Measurements from ENCODE around the gene CEP44. TPM values are rescaled to one million over a fixed set of nuclear protein-coding genes. Genes with fewer than 3 reads are reported as not detected.
"Not testable (repeated sequence)": the region's sequence is repeated elsewhere in the genome, so short reads cannot be mapped to it uniquely, and the experiment has no call there.

The CEP44 gene
- total and polyA plus RNA-seq, 9 donors = 9.7 to 18.6 (median 12.8) TPM

GRCh38 chr4:174377613-174378012 lies 93.9 kb downstream of the CEP44 start:
- Histone ChIP-seq H3K4me1 (ENCODE audit: control insufficient read depth, insufficient read depth, low read length) (no peaks in the 10 kb centered on the region), H3K4me3 (ENCODE audit: low read length) (no peak overlapping the region), H3K36me3 (ENCODE audit: control insufficient read depth, insufficient read depth, low read length) (no peaks in the 10 kb centered on the region), H3K9me3 (replicated peaks; ENCODE audit: control insufficient read depth, low read depth, low read length) (no peaks in the 10 kb centered on the region), H3K27me3 (ENCODE audit: control insufficient read depth, insufficient read depth, low read length) (no peaks in the 10 kb centered on the region), H3K27ac (ENCODE audit: low read length) (no peak overlapping the region)
- no peak for DNase-seq
- WGBS (ENCODE audit: insufficient coverage) = no CpG with 5 or more reads among the region's 2 CpGs

- no peaks in the 10 kb centered on the region for H3K9me3 ChIP-seq (replicated peaks; ENCODE audit: control insufficient read depth, low read depth, low read length)
- DNase-seq = no peak
- H3K4me3 ChIP-seq (ENCODE audit: low read length) = no peak overlapping the region
- no peaks in the 10 kb centered on the region for H3K36me3 ChIP-seq (ENCODE audit: control insufficient read depth, insufficient read depth, low read length)
- no peaks in the 10 kb centered on the region for H3K27me3 ChIP-seq (ENCODE audit: control insufficient read depth, insufficient read depth, low read length)
- H3K4me1 ChIP-seq (ENCODE audit: control insufficient read depth, insufficient read depth, low read length) = no peaks in the 10 kb centered on the region
- WGBS (ENCODE audit: insufficient coverage) = 83% methylated on average over 2 of the region's 2 CpGs
- no peak overlapping the region for H3K27ac ChIP-seq (ENCODE audit: low read length)
Measured at GRCh38 chr4:174378951-174379350, 95.2 kb downstream of the CEP44 start.

- not testable (repeated sequence) for H3K4me3 ChIP-seq (ENCODE audit: low read length); H3K27me3 ChIP-seq (ENCODE audit: control insufficient read depth, insufficient read depth, low read length); H3K36me3 ChIP-seq (ENCODE audit: control insufficient read depth, insufficient read depth, low read length); DNase-seq; H3K4me1 ChIP-seq (ENCODE audit: control insufficient read depth, insufficient read depth, low read length); H3K27ac ChIP-seq (ENCODE audit: low read length); H3K9me3 ChIP-seq (replicated peaks; ENCODE audit: control insufficient read depth, low read depth, low read length)
- 71% methylated on average over 1 of the region's 4 CpGs for WGBS (ENCODE audit: insufficient coverage)
Measured at GRCh38 chr4:174380206-174380605, 96.5 kb downstream of the CEP44 start.

- Histone ChIP-seq H3K27ac (ENCODE audit: low read length) (no peak overlapping the region), H3K4me3 (ENCODE audit: low read length) (no peak overlapping the region)
- 90% methylated on average over 8 of the region's 9 CpGs for WGBS (ENCODE audit: insufficient coverage)
Measured at GRCh38 chr4:174380699-174381439, 97.2 kb downstream of the CEP44 start.

GRCh38 chr4:174381440-174381800 lies 97.7 kb downstream of the CEP44 start:
- WGBS (ENCODE audit: insufficient coverage) = no CpG with 5 or more reads among the region's 1 CpG
- no peaks in the 10 kb centered on the region for H3K4me1 ChIP-seq (ENCODE audit: control insufficient read depth, insufficient read depth, low read length)

More at GRCh38 chr4:174380699-174381439, 97.2 kb downstream of the CEP44 start:
- no peak for DNase-seq
- Histone ChIP-seq H3K36me3 (ENCODE audit: control insufficient read depth, insufficient read depth, low read length) (no peaks in the 10 kb centered on the region), H3K9me3 (replicated peaks; ENCODE audit: control insufficient read depth, low read depth, low read length) (no peaks in the 10 kb centered on the region), H3K27me3 (ENCODE audit: control insufficient read depth, insufficient read depth, low read length) (no peaks in the 10 kb centered on the region), H3K4me1 (ENCODE audit: control insufficient read depth, insufficient read depth, low read length) (no peaks in the 10 kb centered on the region)

More at GRCh38 chr4:174381440-174381800, 97.7 kb downstream of the CEP44 start:
- H3K27me3 ChIP-seq (ENCODE audit: control insufficient read depth, insufficient read depth, low read length) = no peaks in the 10 kb centered on the region
- H3K36me3 ChIP-seq (ENCODE audit: control insufficient read depth, insufficient read depth, low read length) = no peaks in the 10 kb centered on the region
- H3K27ac ChIP-seq (ENCODE audit: low read length) = no peak overlapping the region
- DNase-seq = no peak
- no peaks in the 10 kb centered on the region for H3K9me3 ChIP-seq (replicated peaks; ENCODE audit: control insufficient read depth, low read depth, low read length)
- H3K4me3 ChIP-seq (ENCODE audit: low read length) = no peak overlapping the region

Other genes with a start within 250 kb of the CEP44 start
- 22.0 TPM for gene FBXO8, start 244 bp upstream of the CEP44 start, total RNA-seq
- gene FBXO8, start 244 bp upstream of the CEP44 start, polyA plus RNA-seq (ENCODE audit: insufficient read depth in 1 of 8, insufficient read length in 8 of 8, low replicate concordance in 1 of 8) = 10 to 100 TPM; 12.0 to 17.5 (median 14.4) TPM
- 5.0 TPM for gene HPGD, start 238.6 kb downstream of the CEP44 start, total RNA-seq
- 1 to 10 TPM; 1.2 to 8.1 (median 6.2) TPM for gene HPGD, start 238.6 kb downstream of the CEP44 start, polyA plus RNA-seq (ENCODE audit: insufficient read depth in 1 of 8, insufficient read length in 8 of 8, low replicate concordance in 1 of 8)

Measured in muscle of leg (tissue), 11 donors.